Esophagus muscularis mucosa (tissue), 4 donors: ENCODE data around the gene SP110.

Experiments used
- EP300 ChIP-seq: sonication (generic); formaldehyde crosslinking; IDR thresholded peaks from one replicate; pipeline ENCODE4 v1.6.1; 2017; ENCODE audit warnings: antibody characterized with exemption
- POLR2A ChIP-seq: fragments of 450-650 bp; IDR thresholded peaks from one replicate; pipeline ENCODE4 v1.6.1; 2017; ENCODE audit warnings: antibody characterized with exemption, moderate library complexity, mild to moderate bottlenecking, low read depth
- POLR2AphosphoS5 ChIP-seq, 2 donors: sonication (generic); formaldehyde crosslinking; IDR thresholded peaks; one replicate each; pipeline ENCODE4 v1.6.1; 2017; ENCODE audit warnings: antibody characterized with exemption in 2 of 2
- TF ChIP-seq, protein P1 (sequence below), 3 experiments: fragments of 200-600 bp in 2 of 3; fragments of 450-650 bp in 1 of 3; sonication (generic) in 2 of 3; IDR thresholded peaks; one replicate each; pipeline ENCODE4 v1.5.1; 2017 to 2019; ENCODE audit warnings: antibody characterized with exemption in 3 of 3, mild to moderate bottlenecking in 2 of 3, moderate library complexity in 1 of 3

- TF ChIP-seq, protein P1, sequence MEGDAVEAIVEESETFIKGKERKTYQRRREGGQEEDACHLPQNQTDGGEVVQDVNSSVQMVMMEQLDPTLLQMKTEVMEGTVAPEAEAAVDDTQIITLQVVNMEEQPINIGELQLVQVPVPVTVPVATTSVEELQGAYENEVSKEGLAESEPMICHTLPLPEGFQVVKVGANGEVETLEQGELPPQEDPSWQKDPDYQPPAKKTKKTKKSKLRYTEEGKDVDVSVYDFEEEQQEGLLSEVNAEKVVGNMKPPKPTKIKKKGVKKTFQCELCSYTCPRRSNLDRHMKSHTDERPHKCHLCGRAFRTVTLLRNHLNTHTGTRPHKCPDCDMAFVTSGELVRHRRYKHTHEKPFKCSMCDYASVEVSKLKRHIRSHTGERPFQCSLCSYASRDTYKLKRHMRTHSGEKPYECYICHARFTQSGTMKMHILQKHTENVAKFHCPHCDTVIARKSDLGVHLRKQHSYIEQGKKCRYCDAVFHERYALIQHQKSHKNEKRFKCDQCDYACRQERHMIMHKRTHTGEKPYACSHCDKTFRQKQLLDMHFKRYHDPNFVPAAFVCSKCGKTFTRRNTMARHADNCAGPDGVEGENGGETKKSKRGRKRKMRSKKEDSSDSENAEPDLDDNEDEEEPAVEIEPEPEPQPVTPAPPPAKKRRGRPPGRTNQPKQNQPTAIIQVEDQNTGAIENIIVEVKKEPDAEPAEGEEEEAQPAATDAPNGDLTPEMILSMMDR (IDR thresholded peaks at IDR 0.05), result no peak
- TF ChIP-seq POLR2A, result no peak
- TF ChIP-seq POLR2AphosphoS5 (IDR thresholded peaks at IDR 0.05), result no peak
- no peak for TF ChIP-seq EP300
These were observed 2.4 kb downstream of the SP110 start for GRCh38 chr2:230217424-230217823.
